HG03064 (cell line): ENCODE measurements around the gene LGALS3.

Source experiments
- ATAC-seq: cut with Tn5 transposase; IDR thresholded peaks from one replicate; pipeline ENCODE4 v1.9.1; 2021; ENCODE audit warnings: low read depth; ENCODE audit not compliant: unreplicated experiment

Gene LGALS3

DNA sequence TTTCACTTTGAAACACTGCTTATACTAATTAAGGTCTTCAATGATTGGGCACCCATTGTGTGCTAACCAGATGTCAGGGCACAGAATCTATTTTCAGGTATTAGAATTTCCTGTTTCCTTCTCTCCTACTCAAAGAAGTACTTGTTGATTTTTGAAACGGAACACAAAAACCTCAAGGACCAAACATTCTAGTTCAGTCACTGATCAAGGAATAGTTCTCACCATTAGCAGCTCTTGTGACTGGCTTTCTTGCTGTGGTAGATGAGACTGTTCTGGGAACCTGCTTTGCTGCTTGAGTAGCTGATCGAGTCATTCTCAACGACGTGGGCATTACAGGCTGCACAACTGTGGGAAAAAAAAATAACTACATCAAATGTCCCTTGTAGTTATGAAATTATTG is 51.4 kb downstream of the LGALS3 start:
- ATAC-seq, result peak; percentile 91

DNA sequence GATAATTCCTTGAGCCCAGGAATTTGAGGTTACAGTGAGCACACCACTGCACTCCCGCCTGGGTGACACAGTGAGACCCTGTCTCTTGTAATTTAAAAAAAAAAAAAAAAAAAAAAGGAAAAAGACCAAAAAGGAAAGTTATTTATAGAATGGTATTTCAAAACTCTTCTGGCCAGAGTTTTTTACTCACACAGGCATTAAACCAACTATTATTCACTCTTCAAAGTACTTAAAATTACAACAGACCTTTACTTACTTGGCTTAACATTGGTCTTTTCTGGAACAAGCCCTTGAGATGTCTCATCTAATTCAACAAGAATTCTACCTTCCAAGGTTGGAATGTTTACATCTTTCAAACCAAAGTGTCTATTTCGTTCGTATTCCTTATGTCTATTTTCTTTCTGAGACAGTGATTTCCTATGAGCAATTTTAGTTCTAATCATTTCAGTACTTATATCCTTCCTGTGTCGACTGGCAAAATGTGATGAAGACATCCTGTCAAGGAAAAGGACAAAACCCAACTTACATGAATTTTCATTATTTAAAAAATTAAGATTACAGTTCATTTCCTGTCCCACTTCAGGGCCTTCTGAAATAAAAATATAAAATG is 59.7 kb downstream of the LGALS3 start:
- no peak for ATAC-seq

DNA sequence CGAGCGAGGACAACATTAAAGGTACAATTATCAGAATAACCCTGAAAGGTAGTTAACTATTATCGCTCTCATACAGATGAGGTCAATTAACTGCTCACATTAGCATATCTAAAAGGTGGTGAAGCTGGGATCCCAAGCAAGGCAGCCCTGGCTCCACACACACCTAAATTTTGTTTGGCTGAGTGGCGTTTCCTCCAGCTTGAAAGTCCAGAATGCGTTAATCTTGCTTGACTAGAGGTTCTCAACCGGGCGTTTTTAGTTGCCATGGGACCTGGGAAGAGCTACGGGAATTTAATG is 61.8 kb downstream of the LGALS3 start:
- ATAC-seq, result no peak

DNA sequence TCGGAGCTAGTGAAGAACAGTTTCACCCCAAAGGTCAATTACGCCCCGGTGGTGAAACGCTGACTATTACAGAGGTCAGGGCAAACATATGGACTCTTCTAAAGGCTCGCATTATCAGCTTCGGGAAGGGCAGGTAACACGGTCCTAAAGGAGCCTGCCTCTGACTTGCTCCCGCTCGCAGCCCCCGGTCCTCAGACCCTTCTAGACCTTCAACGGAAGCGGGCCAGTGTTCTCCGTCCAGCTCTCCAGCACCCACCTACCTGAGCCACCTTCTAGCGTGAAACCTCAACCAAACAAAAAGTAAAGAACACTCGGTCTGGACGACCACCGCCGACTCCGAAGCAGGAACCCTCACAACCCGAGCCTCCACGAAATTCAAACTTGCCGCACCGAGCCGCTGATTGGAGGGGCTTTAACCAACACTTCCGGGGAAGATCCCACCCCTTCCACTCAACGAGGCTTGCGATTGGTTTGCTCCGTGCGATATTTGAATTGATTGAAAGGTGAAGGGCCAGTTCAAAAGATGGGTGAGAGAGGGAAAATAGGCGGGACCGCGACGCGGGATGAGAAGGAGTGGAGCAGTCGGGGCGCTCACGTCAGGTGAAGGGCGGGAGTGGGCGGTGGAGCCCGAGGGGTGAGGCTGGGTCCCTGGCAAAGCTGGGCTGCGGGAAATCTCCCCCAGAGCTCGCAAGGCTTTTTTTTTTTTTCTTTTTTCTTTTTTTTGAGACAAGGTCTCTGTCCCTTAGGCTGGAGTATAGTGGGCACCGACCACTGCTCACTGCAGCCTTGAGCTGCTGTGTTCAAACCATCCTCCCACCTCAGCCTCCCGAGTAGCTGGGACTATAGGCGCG is 62.4 kb downstream of the LGALS3 start, which contains the start of gene DLGAP5:
Gene DLGAP5 (minus strand): TSS at position 383 of the 851 bp plus-strand sequence. CDS start 2,406 bp downstream, outside the sequence.
- peak; percentile 97 for ATAC-seq

DNA sequence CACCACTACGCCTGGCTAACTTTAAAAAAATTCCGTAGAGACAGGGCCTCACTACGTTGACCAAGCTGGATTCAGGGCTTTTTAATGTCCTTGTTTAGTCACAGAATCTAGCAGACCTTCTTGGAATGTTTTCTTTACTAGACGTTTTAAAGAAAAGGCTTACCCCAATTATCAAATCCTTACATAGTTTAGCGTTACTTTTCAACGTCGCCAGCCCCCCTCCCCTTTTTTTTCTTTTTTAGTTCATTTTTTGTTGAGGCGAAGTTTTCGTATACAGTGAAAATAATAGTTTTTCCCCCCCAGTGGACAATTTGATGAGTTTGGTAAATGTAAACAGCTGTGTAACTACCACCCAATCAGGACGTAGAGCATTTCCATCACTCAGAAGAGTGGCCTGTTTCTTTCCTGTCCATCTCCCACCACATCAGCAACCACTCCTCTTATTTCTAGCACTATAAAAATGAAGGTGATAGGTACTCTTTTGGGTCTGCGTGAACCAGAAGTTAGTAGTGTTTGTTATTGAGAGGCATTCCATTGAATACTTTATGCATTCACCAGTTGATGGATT is 63.1 kb downstream of the LGALS3 start:
- ATAC-seq, result no peak

DNA sequence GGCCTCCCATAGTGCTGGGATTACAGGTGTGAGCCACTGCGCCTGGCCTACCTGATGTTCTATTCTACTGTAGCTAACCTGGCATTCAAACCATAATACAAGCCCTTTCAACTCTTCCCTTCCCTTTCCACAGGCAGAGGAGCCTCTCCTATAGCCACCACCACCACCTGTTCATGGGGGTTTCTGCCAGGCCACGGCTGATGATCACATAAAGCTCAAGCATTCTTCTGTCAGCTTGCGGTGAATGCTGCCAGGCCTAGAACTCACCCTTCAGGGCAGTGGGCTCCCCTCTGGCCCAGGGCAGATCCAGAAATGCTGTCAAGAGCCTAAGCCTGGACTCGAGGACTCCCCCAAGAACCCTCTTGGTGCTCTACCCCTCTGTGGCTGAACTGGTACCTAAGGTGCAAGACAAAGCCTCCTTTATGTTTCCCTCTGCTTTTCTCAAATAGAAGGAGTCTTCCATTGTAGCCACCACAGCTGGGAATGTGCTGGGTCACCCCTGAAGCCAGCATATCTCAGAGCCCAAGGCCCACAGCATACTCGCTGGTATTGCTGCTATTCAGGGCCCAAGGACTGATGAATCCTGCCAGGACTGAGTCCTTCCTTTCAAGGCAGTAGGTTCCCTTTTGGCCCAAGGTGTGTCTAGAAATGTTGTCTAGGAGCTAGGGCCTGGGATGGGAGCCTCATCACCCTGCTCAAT is 65.8 kb downstream of the LGALS3 start:
- no peak for ATAC-seq
